ENCODE measurements around the gene PGAM2. TPM values are rescaled to one million over a fixed set of nuclear protein-coding genes. Genes with fewer than 3 reads are reported as not detected.

The PGAM2 gene
- total and polyA plus RNA-seq, 2 experiments from 2014 or later, result not detected

DNA sequence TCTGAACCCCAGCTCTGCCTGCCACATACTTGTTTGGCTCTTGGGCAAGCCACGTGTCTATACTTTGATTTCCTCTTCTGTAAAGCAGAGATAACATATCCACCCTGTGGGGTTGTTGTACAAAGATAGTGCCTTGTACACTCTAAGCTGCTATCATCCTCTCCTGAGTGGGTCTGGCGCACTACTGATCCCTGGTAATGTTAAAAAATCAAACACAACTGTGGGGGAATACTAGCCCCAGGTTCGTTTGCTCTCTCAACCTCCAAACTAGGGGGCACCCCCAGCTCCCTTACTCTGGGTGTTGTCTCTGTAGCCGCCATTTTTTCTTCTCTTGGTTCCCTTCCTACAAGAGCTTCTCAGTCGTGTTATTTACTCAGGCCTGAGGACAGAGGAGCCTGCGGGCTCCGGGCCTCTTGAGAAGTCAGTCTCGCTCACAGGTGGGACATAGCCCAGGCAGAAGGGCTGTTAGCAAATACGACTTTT is 15.9 kb upstream of the PGAM2 start:
- DNase-seq, result peak; percentile 36
- peak overlapping the region; percentile 80 for H3K4me3 ChIP-seq
- peak overlapping the region; percentile 84 for H3K9ac ChIP-seq
- H3F3A ChIP-seq (ENCODE audit: insufficient read depth), result peaks cover 18% of the 10 kb centered on the region; the same call in 1 of the 2 replicates
- WGBS, 2 experiments (ENCODE audit: low coverage in 1 of 2, low lambda C conversion rate in 2 of 2, missing lambda C conversion rate in 2 of 2), result 54 to 55% methylated on average over 9 of the region's 9 CpGs
- no peaks in the 10 kb centered on the region for H3K27me3 ChIP-seq (replicated peaks; ENCODE audit: insufficient read depth)
- no peaks in the 10 kb centered on the region for H3K9me3 ChIP-seq (ENCODE audit: low read depth)
- no peaks in the 10 kb centered on the region for H4K20me1 ChIP-seq (ENCODE audit: insufficient read depth)
- TF ChIP-seq EZH2phosphoT487 (IDR thresholded peaks at IDR 0.05; ENCODE audit: insufficient read depth, low read depth) (no peak), EZH2 (IDR thresholded peaks at IDR 0.05; ENCODE audit: insufficient read depth, poor library complexity, severe bottlenecking) (no peak)
- peak overlapping the region; percentile 71 for H3K4me2 ChIP-seq (ENCODE audit: unreplicated experiment)
- H3K9me2 ChIP-seq (ENCODE audit: insufficient read depth), result no peaks in the 10 kb centered on the region
- in situ Hi-C loops (cut with MboI), result no loop called here
- H3K4me1 ChIP-seq (ENCODE audit: insufficient read depth), result peaks cover 29% of the 10 kb centered on the region
- 0 out of 2 replicates have a peak overlapping the region, but pooled peaks have one; percentile 7 for H3K27ac ChIP-seq
- H3K36me3 ChIP-seq (ENCODE audit: low read depth), result no peaks in the 10 kb centered on the region
- peaks cover 21% of the 10 kb centered on the region for H3K79me2 ChIP-seq (ENCODE audit: insufficient read depth)
- H2AFZ ChIP-seq, result no peak overlapping the region; the same call in 1 of the 2 replicates

DNA sequence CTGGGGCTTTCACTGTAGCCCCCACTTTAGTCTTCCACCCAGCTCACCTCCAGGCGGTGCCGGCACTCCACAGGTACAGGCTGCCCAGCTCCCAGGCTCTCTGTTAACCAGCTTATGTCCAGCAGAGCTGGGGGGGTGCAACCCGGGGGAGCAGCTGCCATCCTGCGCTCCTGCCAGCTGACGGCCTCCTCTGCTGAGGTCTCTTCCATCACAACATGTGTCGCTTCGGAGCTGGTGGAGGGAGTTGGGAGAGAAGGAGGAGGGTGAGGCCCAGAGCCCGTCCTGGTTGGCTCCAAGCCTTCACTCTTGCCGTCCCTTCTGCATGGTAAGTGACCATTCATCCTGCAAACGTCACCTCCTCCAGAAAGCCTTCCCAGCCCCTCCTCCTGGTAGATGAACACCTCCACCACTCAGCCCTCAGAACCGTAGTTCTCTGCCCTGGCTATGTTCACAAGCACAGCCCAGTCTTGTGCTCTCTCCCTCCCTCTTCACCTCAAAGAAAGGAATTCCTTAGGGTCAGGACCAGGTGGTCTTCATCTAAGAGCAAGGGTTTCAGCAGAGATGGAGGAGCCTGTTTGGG is 15.4 kb upstream of the PGAM2 start:
- H3K9me3 ChIP-seq (ENCODE audit: low read depth), result no peaks in the 10 kb centered on the region
- in situ Hi-C loops (cut with MboI), result no loop called here
- no peaks in the 10 kb centered on the region for H3K9me2 ChIP-seq (ENCODE audit: insufficient read depth)
- H3K79me2 ChIP-seq (ENCODE audit: insufficient read depth), result peaks cover 21% of the 10 kb centered on the region
- H3K9ac ChIP-seq, result peak overlapping the region; percentile 84
- H3F3A ChIP-seq (ENCODE audit: insufficient read depth), result peaks cover 18% of the 10 kb centered on the region; the same call in 1 of the 2 replicates
- whole genome bisulfite sequencing, 2 experiments (ENCODE audit: low coverage in 1 of 2, low lambda C conversion rate in 2 of 2, missing lambda C conversion rate in 2 of 2), result 62 to 74% methylated on average over 10 to 11 of the region's 11 CpGs
- no peaks in the 10 kb centered on the region for H3K36me3 ChIP-seq (ENCODE audit: low read depth)
- no peak overlapping the region for H3K27ac ChIP-seq
- H3K4me3 ChIP-seq, result peak overlapping the region; percentile 80
- DNase-seq, result no peak
- no peak overlapping the region; the same call in 1 of the 2 replicates for H2AFZ ChIP-seq
- no peaks in the 10 kb centered on the region for H4K20me1 ChIP-seq (ENCODE audit: insufficient read depth)
- peak overlapping the region; percentile 71 for H3K4me2 ChIP-seq (ENCODE audit: unreplicated experiment)
- TF ChIP-seq EZH2phosphoT487 (IDR thresholded peaks at IDR 0.05; ENCODE audit: insufficient read depth, low read depth), result no peak
- TF ChIP-seq EZH2 (IDR thresholded peaks at IDR 0.05; ENCODE audit: insufficient read depth, poor library complexity, severe bottlenecking), result no peak
- peaks cover 29% of the 10 kb centered on the region for H3K4me1 ChIP-seq (ENCODE audit: insufficient read depth)
- no peaks in the 10 kb centered on the region for H3K27me3 ChIP-seq (replicated peaks; ENCODE audit: insufficient read depth)

DNA sequence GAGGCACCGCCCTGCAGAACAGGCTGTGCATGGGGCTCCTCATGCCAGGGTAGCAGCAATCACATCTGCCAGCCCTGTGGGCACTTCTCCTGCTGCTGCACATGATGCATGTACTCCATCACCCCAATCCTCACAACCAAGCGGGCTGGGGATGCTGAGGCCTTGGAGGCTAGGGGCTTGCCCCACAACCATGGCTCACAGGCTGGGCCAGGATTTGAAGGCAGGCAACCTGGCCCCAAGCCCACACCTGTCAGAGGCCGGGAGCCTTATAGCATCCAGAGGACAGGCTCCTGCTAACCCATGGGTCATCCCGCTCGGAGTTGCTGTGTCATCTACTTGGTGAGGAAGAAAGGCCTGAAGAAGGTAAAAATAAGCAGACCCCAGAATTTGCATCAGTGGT is 14.8 kb upstream of the PGAM2 start:
- Histone ChIP-seq H3K4me2 (ENCODE audit: unreplicated experiment) (no peak overlapping the region), H3F3A (ENCODE audit: insufficient read depth) (peaks cover 23% of the 10 kb centered on the region; the same call in 1 of the 2 replicates), H3K4me3 (no peak overlapping the region), H4K20me1 (ENCODE audit: insufficient read depth) (no peaks in the 10 kb centered on the region), H3K9me2 (ENCODE audit: insufficient read depth) (no peaks in the 10 kb centered on the region), H3K9ac (no peak overlapping the region), H2AFZ (no peak overlapping the region), H3K9me3 (ENCODE audit: low read depth) (no peaks in the 10 kb centered on the region), H3K27ac (no peak overlapping the region), H3K4me1 (ENCODE audit: insufficient read depth) (peaks cover 29% of the 10 kb centered on the region), H3K79me2 (ENCODE audit: insufficient read depth) (peaks cover 21% of the 10 kb centered on the region), H3K36me3 (ENCODE audit: low read depth) (no peaks in the 10 kb centered on the region), H3K27me3 (replicated peaks; ENCODE audit: insufficient read depth) (no peaks in the 10 kb centered on the region)
- WGBS, 2 experiments (ENCODE audit: low coverage in 1 of 2, low lambda C conversion rate in 2 of 2, missing lambda C conversion rate in 2 of 2), result 92 to 96% methylated on average over 4 to 5 of the region's 5 CpGs
- in situ Hi-C loops (cut with MboI), result no loop called here
- no peak for DNase-seq
- TF ChIP-seq EZH2phosphoT487 (IDR thresholded peaks at IDR 0.05; ENCODE audit: insufficient read depth, low read depth) (no peak), EZH2 (IDR thresholded peaks at IDR 0.05; ENCODE audit: insufficient read depth, poor library complexity, severe bottlenecking) (no peak)

DNA sequence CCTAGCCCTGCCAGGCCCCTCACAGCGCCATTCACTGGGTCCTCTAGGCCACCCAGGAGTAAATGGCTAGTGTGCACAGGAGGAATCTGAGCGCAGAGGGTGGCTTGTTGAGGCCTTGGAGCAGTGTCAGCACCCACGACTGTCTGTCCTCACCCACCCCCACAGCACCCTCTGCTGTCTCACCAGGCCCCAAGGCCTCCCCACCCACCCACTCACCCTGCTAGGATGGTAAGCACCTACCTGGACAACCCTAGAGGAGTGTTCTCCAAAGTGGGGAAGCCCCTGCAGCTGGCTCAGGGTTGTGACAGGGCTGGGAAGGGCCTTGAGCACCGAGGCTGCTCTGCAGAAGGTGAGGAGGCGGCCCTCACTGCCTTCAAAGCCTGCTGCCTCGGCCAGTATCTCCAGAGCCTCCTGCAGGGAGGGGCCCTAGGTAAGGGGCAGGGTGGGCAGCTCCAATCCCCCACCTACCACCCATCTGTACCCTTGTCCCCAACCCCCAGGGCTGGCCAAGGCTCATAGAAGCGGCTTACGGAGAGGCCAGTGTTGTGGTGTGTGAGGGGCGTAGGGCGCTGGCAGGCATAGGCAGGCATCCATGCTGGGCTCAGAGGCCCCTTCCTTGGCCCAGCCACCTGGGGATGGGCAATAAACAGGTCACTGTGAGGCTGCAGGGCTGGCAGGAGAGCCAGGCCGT is 14.1 kb upstream of the PGAM2 start:
- TF ChIP-seq EZH2 (IDR thresholded peaks at IDR 0.05; ENCODE audit: insufficient read depth, poor library complexity, severe bottlenecking), result no peak
- no peak for TF ChIP-seq EZH2phosphoT487 (IDR thresholded peaks at IDR 0.05; ENCODE audit: insufficient read depth, low read depth)
- peaks cover 26% of the 10 kb centered on the region; the same call in 1 of the 2 replicates for H3F3A ChIP-seq (ENCODE audit: insufficient read depth)
- H4K20me1 ChIP-seq (ENCODE audit: insufficient read depth), result no peaks in the 10 kb centered on the region
- no peak overlapping the region for H3K9ac ChIP-seq
- peaks cover 21% of the 10 kb centered on the region for H3K79me2 ChIP-seq (ENCODE audit: insufficient read depth)
- H3K27me3 ChIP-seq (replicated peaks; ENCODE audit: insufficient read depth), result no peaks in the 10 kb centered on the region
- no peak overlapping the region for H3K4me2 ChIP-seq (ENCODE audit: unreplicated experiment)
- peaks cover 23% of the 10 kb centered on the region for H3K4me1 ChIP-seq (ENCODE audit: insufficient read depth)
- in situ Hi-C loops (cut with MboI), result loop anchor here (10.0 kb wide), 1 partner anchor 115 kb away; no protein-coding TSS in a partner anchor
- DNase-seq, result no peak
- no peak overlapping the region for H3K4me3 ChIP-seq
- H3K9me3 ChIP-seq (ENCODE audit: low read depth), result no peaks in the 10 kb centered on the region
- WGBS, 2 experiments (ENCODE audit: low coverage in 1 of 2, low lambda C conversion rate in 2 of 2, missing lambda C conversion rate in 2 of 2), result 83 to 93% methylated on average over 10 to 11 of the region's 11 CpGs
- no peaks in the 10 kb centered on the region for H3K36me3 ChIP-seq (ENCODE audit: low read depth)
- H3K27ac ChIP-seq, result no peak overlapping the region
- H3K9me2 ChIP-seq (ENCODE audit: insufficient read depth), result no peaks in the 10 kb centered on the region
- no peak overlapping the region for H2AFZ ChIP-seq
